GDM1 (cell line): ENCODE data around the gene ZSCAN25.
"Not testable (repeated sequence)": the region's sequence is repeated elsewhere in the genome, so short reads cannot be mapped to it uniquely, and the experiment has no call there.

Experiments used
- DNase-seq: peaks from one replicate; lab custom pipeline; 2025; lab: John Stamatoyannopoulos, UW

The ZSCAN25 gene

DNA sequence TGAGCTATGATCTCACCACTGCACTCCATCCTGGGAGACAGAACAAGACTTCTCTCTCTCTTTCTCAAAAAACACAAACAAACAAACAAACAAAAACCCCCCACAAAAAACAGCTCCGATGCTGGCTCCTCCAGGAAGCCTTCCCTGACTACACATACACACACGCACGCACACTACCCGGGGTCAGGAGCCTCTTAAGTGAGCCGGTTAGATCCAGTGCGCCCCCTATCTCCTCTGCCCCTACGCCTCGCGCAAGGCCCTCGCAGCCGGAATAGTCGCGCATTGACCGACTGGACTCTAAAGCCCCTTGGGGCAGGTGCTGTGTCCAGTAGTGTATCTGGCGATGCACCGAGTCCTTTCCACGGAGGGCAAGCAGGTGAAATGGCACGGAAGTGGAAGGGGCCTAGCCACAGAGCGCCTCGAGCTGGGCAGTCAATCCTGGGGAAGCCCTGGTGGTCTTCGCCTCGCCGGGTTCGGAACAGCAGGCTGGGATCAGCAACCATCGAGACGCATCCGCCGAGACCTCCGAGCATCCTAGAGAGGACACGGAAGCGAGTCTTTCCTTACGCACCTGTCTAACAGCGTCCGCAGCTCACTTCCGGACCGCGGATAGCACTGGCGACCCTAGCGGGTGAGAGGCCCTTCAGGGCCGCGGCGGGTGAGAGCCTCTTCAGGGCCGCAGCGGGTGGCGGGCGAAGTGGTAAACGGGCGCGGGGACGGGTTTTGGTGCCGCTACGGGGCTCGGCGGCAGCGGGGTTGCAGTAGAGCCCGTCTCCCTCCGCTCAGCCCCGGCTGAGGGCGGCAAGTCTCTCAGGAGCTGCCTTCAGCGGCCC lies at the start of gene ZSCAN25:
ZSCAN25 (plus strand) TSS at position 588 of the 833 bp plus-strand sequence. CDS start 2,661 bp downstream, outside the sequence.
- peak; percentile 84 for DNase-seq

DNA sequence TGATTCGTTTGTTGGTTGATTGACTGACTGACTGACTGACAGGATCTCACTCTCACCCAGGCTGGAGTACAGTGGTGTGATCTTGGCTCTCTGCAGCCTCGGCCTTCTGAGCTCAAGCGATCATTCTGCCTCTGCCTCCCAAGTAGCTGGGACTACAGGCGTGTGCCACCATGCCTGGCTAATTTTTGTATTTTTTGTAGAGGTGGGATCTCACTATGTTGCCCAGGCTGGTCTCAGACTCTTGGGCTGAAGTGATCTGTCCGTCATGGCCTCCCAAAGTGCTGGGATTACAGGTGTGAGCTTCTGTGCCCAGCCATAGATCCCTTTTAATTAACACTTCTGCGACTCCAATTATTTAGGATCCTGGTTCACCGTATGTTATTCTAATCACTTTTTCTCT lies 48.0 kb upstream of the ZSCAN25 start:
- not testable (repeated sequence) for DNase-seq

DNA sequence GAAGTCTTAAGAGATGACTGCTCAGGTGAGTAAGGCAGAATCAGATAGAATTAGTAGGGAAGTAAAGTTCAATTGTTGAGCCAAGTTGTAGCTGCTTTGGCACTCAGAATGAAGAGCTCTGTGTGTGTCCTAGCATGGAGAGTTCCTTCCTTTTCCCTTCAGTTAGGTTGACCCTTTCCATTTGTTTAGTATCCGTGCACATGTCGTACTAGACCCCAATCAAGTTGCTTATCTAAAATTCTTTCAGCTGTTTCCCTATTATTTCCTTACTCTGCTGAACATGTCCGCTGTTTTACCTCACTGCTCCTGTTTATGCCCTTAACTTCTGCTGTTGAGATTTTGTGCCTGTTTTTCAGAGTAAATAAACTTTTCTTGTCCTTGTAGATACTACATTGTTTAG lies 45.0 kb upstream of the ZSCAN25 start:
- DNase-seq = no peak

DNA sequence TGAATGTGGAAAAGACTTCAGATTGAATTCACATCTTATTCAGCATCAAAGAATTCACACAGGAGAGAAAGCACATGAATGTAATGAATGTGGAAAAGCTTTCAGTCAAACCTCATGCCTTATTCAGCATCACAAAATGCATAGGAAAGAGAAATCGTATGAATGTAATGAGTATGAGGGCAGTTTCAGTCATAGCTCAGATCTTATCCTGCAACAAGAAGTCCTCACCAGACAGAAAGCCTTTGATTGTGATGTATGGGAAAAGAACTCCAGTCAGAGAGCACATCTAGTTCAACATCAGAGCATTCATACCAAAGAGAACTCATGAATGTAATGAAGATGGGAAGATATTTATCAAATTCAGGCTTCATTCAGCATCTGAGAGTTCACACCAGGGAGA lies 43.5 kb upstream of the ZSCAN25 start:
- DNase-seq = no peak

DNA sequence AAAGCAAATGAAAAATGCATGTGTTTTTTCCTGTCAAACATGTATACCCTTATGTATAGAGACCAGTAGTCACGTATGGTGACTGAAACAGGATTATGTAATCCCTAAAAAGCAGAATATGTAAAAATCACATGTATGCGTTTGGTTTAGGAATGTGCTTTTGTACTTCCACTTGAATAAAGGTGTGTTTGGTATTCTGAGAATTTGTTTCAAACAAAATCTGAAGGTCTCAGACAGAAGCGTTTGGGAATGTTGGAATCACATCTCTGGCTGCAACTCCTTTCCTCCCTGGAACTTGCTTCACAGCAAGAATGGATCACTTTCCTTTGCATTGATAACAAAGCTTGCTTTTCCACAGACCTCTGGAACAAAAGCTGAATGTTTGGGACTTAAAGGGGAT lies 40.5 kb upstream of the ZSCAN25 start:
- DNase-seq = no peak

DNA sequence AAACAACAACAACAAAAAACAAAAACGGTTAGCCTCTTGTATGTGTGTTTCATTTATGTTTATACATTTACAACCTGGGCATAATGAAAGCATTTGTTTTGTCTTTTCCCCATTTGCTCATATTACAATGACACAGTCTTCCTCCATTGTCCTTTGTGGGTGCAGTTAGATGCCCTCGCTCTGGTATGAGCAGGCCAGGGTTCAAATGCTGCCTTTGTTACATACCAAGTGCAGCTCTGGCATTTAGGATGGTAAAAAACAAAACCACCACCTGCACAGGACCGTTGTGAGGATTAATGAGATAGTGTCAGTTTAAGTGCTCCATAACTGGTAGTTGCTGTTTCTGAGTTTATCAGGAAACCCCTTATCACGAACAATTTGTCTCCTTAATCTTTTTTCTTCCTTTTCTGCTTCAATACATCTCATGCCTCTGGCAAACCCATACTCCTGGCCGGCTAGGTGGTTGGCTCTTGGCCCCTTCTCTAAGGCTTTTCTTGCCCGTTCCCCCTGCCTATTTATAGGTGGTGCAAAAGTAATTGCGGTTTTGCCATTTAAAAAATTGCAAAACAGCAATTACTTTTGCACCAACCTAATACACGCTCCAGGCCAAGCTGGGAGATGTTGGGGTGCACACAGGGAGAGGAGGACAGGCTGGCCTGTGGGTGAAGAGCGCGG lies 37.3 kb upstream of the ZSCAN25 start:
- DNase-seq = no peak

DNA sequence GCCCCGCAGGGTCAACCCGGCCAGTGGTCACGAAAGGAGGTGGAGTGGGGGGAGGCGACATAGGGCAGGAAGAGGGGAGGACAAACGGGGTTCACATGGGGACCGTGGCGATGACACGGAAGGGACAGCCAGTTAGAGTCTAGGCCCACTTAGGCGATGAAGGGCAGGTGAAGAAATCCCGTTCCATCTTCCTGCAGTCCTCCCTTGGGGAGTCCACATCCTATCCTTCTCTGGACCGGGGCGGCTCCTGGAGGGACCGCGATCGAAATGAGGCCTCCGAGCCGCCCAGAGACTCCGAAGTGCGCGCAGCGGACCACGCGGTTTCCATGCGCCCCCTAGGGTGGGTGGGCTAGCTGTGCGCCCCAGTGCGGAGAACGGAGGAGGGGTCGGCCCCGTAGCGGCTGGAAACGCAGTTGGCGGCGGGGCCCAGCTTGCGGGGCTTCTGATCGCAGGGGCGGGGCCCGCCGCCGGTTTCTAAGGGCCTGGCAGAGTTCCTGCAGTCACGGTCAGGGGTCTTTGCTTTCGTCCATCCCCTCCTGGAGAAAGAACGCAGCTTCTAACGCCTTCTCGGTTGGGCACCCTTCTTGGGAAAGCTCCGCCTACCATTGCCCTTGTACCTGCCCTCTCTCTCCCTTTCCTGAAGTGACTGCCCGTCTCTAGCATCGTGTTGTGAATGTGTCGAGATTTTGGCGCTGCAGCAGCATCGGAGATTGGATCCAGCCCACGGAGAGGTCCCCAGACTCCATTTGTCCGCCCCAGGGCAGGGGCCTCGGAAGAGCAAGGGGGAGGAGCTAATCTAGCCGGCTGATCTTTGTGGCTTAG lies 36.6 kb upstream of the ZSCAN25 start:
- no peak for DNase-seq

DNA sequence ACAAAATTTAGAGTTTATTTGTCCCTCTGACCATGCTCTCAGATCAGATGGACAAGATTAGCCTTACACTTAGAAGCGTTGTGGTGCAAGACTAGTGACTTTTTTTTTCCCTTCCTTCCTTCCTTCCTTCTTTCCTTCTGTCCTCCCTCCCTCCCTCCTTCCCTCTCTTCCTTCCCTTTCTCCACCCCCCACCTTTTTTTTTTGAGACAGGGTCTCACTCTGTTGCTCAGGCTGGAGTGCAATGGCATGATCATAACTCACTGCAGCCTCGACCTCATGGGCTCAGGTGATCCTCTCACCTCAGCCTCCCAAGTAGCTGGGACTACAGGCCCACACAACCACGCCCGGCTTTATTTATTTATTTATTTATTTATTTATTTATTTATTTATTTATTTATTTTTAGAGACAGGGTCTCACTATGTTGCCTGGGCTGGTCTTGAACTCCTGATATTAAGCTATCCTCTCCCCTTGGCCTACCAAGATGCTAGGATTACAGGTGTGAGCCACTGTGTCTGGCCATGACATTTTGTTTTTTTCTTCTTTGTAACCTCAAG lies 35.9 kb upstream of the ZSCAN25 start:
- not testable (repeated sequence) for DNase-seq

DNA sequence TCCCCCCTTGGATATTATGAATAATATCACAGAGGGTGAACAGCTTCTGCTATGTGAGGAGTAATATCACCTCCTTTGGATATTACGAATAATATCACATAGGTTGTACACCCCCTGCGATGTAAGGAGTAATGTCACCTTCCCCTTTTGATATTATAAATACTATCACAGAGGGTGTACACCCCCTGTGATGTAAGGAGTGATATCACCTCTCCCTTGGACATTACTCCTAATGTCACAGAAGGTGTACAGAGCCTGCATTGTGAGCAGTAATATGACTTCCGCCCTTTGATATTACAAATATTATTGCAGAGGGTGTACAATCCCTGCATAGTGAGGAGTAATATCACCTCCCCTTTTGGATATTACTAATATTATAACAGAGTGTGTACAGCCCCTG lies 27.9 kb upstream of the ZSCAN25 start:
- no peak for DNase-seq

DNA sequence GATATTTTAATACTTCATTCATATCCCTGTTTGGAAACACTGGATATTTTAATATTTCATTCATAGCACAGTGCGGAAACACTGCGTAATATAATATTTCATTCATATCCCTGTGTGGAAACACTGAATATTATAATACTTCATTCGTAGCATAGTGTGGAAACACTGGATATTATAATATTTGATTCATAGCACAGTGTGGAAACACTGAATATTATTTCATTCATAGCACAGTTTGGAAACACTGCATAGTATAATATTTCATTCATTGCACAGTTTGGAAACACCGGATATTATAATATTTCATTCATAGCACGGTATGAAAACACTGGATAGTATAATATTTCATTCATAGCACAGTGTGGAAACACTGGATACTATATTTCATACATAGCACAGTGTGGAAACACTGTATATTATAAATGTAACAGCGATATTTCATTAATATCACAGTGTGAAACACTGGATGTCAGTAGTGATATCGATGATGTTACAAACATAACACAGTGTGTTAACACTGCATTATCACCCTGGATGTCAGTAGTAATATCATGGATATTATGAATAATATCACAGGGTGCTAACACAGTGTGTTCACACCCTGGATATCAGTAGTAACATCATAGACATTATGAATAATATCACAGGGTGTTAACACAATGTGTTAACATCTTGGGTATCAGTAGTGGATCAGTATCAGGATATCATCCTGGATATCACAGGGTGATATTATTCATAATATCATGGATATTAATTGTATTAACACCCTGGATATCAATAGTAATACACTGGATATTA lies 21.6 kb upstream of the ZSCAN25 start:
- DNase-seq = no peak

DNA sequence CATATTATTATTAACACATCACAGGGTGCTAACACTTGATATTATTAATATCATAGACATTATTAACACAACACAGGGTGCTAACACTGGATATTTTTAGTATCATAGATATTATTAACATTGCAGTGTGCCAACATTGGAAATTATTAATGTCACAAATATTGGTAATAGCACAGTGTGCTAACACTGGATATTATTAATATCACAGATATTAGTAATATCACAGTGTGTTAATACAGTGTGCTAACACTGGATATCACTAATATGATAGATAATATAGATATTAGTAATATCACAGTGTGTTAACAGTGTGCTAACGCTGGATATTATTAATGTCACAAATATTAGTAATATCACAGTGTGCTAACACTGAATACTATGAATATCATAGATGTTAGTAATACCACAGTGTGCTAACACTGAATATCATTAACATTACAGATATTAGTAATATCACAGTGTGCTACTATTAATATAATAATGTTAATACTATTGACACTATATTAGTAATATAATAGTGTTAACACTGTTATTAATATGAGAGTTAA lies 20.3 kb upstream of the ZSCAN25 start:
- DNase-seq = no peak

DNA sequence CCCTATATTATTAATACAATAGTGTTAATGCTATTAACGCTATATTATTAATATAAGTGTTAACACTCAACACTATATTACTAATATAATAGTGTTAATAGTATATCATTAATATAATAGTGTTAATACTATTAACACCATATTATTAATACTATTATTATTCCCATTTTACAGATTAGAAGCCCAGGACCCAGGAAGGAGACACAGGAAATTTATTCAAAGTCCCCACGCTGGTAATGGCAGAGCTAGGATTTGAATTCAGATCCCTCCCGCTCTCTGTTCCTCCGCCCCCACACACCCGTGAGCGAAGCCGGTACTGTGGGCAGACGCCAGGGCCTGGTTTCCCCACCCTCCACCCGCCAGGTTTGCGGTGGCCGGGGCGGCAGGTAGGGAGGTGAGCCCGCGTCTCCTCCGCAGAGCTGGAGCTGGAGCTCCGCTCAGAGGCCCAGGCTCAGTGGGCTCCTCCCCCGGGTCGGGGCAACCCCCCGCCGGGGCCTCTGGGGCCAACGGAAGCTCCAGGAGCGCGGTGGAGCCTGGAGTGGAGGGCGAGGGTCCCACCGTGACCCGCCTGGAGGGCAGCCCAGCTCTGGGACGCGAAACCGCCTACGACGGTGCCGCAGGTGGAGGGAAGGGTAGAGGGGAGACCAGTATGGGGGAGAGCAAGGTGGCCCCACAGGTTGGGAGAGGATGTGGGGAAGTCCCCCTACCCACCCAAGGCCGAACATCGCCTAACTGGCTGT lies 18.8 kb upstream of the ZSCAN25 start, which contains the start of gene TMEM225B:
TMEM225B (plus strand) TSS at position 506 of the 740 bp plus-strand sequence. CDS start 6,122 bp downstream, outside the sequence.
- no peak for DNase-seq

DNA sequence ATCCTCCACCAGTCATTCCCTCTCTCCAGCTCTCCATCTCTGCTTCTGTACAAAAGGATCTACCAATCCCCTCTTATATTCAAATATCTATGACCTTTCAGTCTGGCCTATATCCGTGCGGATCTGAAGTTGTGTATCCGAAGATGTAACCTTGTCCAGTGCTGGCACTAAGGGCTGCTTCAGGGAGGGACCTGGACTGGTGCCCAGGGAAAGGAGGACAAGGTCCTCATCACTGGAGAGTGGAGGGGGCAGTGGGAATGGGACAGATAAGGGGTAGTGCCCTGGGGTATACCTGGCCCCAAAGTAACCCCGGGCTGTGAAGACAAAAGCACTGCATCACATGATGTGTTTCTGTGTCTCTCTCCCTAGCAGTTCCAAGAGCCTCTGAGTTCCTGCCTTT lies 16.9 kb upstream of the ZSCAN25 start:
- no peak for DNase-seq

DNA sequence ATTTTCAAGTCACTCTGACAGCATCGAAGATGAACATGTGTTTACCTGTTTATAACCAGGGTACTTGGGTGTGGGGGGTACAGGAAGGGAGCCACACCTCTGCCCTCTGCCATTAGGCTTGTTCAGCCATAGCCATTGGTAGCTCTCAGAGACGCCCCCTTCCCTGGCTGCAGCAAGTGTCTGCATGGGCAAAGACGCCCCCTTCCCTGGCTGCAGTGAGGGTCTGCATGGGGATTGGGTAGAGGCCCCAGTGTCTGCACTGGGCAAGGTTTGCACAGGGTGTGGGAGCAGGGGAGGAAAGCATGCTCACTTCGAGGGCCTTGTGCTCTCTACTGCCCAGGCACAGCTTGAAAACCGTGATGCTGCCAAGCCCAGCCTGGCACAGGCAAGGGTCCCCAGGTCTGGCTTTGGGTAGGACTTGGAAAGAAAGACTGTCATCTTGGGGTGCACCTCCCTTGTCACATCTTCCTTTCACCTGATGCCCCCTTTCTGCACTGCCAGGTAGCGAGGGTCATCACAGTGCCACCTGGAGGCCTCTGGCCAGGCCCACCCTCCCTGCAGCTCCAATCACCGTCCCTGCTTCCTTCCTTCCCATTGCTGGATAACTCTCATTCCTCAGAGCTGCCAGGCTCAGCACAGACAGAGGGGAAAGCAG lies 15.0 kb upstream of the ZSCAN25 start:
- no peak for DNase-seq

DNA sequence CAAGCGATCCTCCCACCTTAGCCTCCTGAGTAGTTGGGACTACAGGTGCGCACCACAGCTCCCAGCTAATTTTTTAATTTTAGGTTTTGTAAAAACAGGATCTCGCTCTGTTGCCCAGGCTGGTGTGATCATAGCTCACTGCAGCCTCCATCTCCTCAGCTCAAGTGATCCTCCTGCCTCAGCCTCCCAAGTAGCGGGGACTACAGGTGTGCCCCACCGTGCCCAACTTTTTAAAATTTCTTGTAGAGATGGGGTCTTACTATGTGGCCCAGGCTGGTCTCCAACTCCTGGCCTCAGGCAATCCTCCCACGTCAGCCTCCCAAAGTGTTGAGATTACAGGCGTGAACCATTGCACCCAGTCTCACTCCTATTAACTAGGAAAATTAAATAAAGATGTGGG lies 11.2 kb upstream of the ZSCAN25 start:
- no peak for DNase-seq

DNA sequence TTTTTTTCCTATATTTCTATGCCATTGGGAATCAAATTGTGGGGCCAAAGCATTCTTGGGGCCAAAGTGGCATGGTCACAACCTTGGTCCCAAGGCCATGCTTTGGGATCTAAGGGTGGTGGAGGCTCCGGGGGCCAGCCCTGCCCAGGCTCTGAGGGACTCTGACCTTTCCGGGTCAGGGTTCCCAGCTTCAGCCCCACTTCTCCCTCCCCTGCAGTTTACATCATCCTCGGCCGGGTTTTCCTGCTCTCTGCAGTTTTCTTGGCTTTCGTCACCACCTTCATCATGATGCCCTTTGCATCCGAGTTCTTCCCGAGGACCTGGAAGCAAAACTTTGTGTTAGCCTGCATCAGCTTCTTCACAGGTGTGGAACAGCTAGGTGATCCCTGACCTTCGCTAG lies 10.2 kb upstream of the ZSCAN25 start:
- DNase-seq = no peak

DNA sequence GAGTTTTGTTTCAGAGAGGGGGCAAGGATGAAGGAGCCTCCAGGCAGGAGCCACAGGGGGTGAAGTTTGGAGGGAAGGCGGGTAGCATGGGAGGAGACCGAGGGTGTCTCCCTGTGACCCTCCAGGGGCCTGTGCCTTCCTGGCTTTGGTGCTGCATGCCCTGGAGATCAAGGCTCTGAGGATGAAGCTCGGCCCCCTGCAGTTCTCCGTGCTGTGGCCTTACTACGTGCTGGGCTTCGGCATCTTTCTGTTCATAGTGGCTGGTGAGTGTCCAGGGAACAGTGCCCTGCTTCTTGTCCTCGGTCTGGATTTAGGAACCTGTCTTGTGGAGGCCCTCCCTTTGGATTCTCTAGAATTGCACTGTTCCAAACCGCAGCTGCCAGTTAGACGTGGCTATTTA lies 9.2 kb upstream of the ZSCAN25 start:
- DNase-seq = no peak

DNA sequence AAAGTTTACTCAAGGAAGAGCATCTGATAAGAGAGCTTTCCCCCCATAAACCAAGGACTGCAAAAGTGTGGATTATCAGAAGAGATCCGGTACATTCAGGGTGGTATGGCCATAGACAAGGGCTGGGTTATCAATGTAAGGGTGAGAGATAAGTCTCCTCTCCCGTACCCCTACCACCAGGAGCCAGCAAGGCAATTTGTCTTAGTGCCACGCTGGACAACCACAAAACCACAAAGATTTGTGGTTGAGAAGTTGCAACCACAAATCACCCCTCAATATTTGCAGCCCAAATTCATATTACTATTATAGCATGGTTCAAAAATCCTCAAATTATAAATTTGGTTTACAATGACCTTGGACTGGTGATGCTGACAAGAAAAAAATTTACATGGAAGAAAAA lies 2.3 kb upstream of the ZSCAN25 start:
- DNase-seq = no peak

DNA sequence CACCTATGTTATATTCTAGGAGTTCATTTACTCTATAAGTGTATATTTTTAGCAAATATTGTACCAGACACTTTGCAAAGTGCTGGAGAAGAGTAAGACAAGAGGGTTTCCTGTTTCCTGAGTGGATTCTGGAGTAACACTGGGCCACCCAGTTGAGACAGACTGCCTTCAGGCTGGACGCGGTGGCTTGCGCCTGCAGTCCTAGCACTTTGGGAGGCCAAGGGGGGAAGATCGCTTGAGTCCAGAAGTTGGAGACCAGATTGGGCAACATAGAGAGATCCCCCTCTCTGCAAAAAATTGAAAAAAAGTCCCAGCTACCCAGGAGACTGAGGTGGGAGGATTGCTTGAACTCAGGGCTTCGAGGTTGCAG lies 772 bp upstream of the ZSCAN25 start:
- no peak for DNase-seq
